NCI-H446 (cell line): ENCODE data around the gene MEG3.

Experiments used
- DNase-seq, 2 experiments: peaks; one replicate each; lab custom pipeline; 2025; lab: John Stamatoyannopoulos, UW

MEG3 gene

GRCh38 chr14:100825713-100826331 is at the start of gene MEG3:
TSS of gene MEG3 (plus strand) at chr14:100826118.
- DNase-seq = no peak

- DNase-seq = no peak
Measured at GRCh38 chr14:100776681-100777365, 49.1 kb upstream of the MEG3 start.

- no peak for DNase-seq
Measured at GRCh38 chr14:100777366-100777817, 48.5 kb upstream of the MEG3 start.

- DNase-seq = no peak
Measured at GRCh38 chr14:100777818-100778525, 47.9 kb upstream of the MEG3 start.

- no peak for DNase-seq
Measured at GRCh38 chr14:100778526-100778882, 47.4 kb upstream of the MEG3 start.

GRCh38 chr14:100778951-100779690 is 46.8 kb upstream of the MEG3 start:
- no peak for DNase-seq

GRCh38 chr14:100779691-100780080 is 46.2 kb upstream of the MEG3 start:
- no peak for DNase-seq

- no peak for DNase-seq
Measured at GRCh38 chr14:100780246-100780645, 45.7 kb upstream of the MEG3 start.

GRCh38 chr14:100780646-100781355 is 45.1 kb upstream of the MEG3 start:
- no peak for DNase-seq

- DNase-seq = no peak
Measured at GRCh38 chr14:100781952-100782351, 44.0 kb upstream of the MEG3 start.

- no peak for DNase-seq
Measured at GRCh38 chr14:100782516-100783320, 43.2 kb upstream of the MEG3 start.

GRCh38 chr14:100783630-100784370 is 42.1 kb upstream of the MEG3 start:
- DNase-seq = no peak

- DNase-seq = no peak
Measured at GRCh38 chr14:100784523-100785337, 41.2 kb upstream of the MEG3 start.

- no peak for DNase-seq
Measured at GRCh38 chr14:100785338-100785615, 40.6 kb upstream of the MEG3 start.

- DNase-seq = no peak
Measured at GRCh38 chr14:100785626-100786025, 40.3 kb upstream of the MEG3 start.

- no peak for DNase-seq
Measured at GRCh38 chr14:100786131-100786530, 39.8 kb upstream of the MEG3 start.

GRCh38 chr14:100786576-100787219 is 39.2 kb upstream of the MEG3 start:
- DNase-seq = no peak

- no peak for DNase-seq
Measured at GRCh38 chr14:100787659-100788058, 38.3 kb upstream of the MEG3 start.

- DNase-seq = no peak
Measured at GRCh38 chr14:100788517-100788916, 37.4 kb upstream of the MEG3 start.
